ENCODE measurements around the gene CYP3A7.
"Not testable (repeated sequence)": the region's sequence is repeated elsewhere in the genome, so short reads cannot be mapped to it uniquely, and the experiment has no call there.

GRCh38 chr7:99773395-99773794 is 38.4 kb upstream of the CYP3A7 start:
- TF ChIP-seq, protein P1, sequence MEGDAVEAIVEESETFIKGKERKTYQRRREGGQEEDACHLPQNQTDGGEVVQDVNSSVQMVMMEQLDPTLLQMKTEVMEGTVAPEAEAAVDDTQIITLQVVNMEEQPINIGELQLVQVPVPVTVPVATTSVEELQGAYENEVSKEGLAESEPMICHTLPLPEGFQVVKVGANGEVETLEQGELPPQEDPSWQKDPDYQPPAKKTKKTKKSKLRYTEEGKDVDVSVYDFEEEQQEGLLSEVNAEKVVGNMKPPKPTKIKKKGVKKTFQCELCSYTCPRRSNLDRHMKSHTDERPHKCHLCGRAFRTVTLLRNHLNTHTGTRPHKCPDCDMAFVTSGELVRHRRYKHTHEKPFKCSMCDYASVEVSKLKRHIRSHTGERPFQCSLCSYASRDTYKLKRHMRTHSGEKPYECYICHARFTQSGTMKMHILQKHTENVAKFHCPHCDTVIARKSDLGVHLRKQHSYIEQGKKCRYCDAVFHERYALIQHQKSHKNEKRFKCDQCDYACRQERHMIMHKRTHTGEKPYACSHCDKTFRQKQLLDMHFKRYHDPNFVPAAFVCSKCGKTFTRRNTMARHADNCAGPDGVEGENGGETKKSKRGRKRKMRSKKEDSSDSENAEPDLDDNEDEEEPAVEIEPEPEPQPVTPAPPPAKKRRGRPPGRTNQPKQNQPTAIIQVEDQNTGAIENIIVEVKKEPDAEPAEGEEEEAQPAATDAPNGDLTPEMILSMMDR (conservative IDR thresholded peaks at IDR 0.05 in 1 of 2, IDR thresholded peaks at IDR 0.05 in 1 of 2; ENCODE audit: extremely low read depth in 1 of 2, insufficient read depth in 1 of 2, low read depth in 1 of 2, low read length in 2 of 2), result not testable (repeated sequence)
- TF ChIP-seq EZH2 (IDR thresholded peaks at IDR 0.05; ENCODE audit: borderline replicate concordance, low read length), result not testable (repeated sequence)
